GM12892 (cell line): ENCODE data around the gene CHST3.

Source experiments
- POLR2A ChIP-seq: IDR thresholded peaks from 2 replicates; pipeline ENCODE4 v1.6.1; 2011; ENCODE audit warnings: low read depth, low read length, control low read depth
- POLR2AphosphoS5 ChIP-seq: IDR thresholded peaks from 2 replicates; pipeline ENCODE4 v1.6.1; 2011; ENCODE audit warnings: low read depth, low read length, control low read depth

GRCh38 chr10:72010234-72010973, 46.2 kb downstream of the CHST3 start:
- no peak for TF ChIP-seq POLR2AphosphoS5
- TF ChIP-seq POLR2A, result no peak
